Neutrophil (primary cell): ENCODE results near the gene IRF2BP2.
A peak's percentile ranks its signal among the peaks of the same experiment; 100 is the strongest.

ENCODE experiments used
- H3K27ac ChIP-seq: fragments of 200-600 bp; sonication (generic); 2 replicates; pipeline ENCODE4 v1.5.1; 2016; ENCODE audit warnings: mild to moderate bottlenecking, moderate library complexity
- H3K27me3 ChIP-seq: fragments of 200-600 bp; sonication (generic); 2 replicates; pipeline ENCODE4 v1.6.0; 2016; ENCODE audit warnings: mild to moderate bottlenecking
- H3K36me3 ChIP-seq: fragments of 200-600 bp; sonication (generic); 2 replicates; pipeline ENCODE4 v1.5.1; 2017
- H3K4me1 ChIP-seq, 2 experiments: fragments of 200-600 bp in 1 of 2; sonication (generic) in 1 of 2; 1 replicate in 1 of 2; 2 replicates in 1 of 2; pipeline versions ENCODE4 v1.5.1 to v1.6.1; 2013 to 2016; ENCODE audit warnings: low read depth in 1 of 2, low read length in 1 of 2, mild to moderate bottlenecking in 1 of 2, moderate library complexity in 1 of 2; ENCODE audit not compliant: control insufficient read depth in 1 of 2, insufficient read depth in 1 of 2
- H3K4me3 ChIP-seq, 2 experiments: fragments of 200-600 bp in 1 of 2; sonication (generic) in 1 of 2; 1 replicate in 1 of 2; 2 replicates in 1 of 2; pipeline ENCODE4 v1.5.1; 2013 to 2016; ENCODE audit warnings: low read depth in 1 of 2, low read length in 1 of 2, mild to moderate bottlenecking in 1 of 2, moderate library complexity in 1 of 2
- H3K9me3 ChIP-seq: fragments of 200-600 bp; sonication (generic); 2 replicates; pipeline ENCODE4 v1.5.1; 2016
- TF ChIP-seq, protein P1 (sequence below): fragments of 200-600 bp; sonication (generic); IDR thresholded peaks from 2 replicates; pipeline ENCODE4 v1.5.1; 2016; ENCODE audit warnings: antibody characterized with exemption

IRF2BP2 gene

DNA sequence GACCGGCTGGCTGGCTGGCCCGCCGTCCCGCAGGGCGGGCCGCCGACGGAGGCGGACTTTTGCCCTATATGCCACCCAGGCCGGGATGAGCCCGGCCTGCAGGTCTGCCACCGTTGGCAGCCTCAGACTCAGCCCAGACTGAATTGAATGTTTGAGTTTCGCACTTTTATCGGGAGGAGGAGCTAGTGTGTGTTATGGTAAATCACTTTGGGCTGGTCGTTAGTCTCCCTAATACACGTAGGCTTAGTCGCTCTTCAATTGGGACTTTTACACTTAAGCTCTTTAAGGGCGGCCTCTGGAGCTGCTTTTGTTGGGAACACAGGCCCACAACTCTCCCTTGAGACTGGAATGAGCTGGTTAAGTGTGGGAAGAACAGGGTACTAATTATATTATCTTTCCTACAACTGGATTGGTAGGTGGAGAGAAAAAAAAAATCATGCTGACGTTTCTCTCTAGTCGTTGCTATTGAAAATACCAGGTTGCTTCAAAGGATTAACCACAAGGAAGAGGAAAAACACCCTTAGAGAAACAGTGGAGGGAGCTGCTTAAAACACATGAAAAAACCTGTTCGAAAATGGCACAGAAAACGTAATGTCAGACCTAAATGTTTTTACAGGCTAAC is 1.4 kb upstream of the IRF2BP2 start:
- H3K9me3 ChIP-seq: no peaks in the 10 kb centered on the region
- peaks cover 6% of the 10 kb centered on the region for H3K36me3 ChIP-seq
- H3K4me3 ChIP-seq: peak overlapping the region; percentile 85 to 98
- H3K27ac ChIP-seq: peak overlapping the region; percentile 96
- H3K4me1 ChIP-seq: peaks cover 56 to 65% of the 10 kb centered on the region in 2 experiments
- TF ChIP-seq, protein P1, sequence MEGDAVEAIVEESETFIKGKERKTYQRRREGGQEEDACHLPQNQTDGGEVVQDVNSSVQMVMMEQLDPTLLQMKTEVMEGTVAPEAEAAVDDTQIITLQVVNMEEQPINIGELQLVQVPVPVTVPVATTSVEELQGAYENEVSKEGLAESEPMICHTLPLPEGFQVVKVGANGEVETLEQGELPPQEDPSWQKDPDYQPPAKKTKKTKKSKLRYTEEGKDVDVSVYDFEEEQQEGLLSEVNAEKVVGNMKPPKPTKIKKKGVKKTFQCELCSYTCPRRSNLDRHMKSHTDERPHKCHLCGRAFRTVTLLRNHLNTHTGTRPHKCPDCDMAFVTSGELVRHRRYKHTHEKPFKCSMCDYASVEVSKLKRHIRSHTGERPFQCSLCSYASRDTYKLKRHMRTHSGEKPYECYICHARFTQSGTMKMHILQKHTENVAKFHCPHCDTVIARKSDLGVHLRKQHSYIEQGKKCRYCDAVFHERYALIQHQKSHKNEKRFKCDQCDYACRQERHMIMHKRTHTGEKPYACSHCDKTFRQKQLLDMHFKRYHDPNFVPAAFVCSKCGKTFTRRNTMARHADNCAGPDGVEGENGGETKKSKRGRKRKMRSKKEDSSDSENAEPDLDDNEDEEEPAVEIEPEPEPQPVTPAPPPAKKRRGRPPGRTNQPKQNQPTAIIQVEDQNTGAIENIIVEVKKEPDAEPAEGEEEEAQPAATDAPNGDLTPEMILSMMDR: no peak
- H3K27me3 ChIP-seq: no peaks in the 10 kb centered on the region

DNA sequence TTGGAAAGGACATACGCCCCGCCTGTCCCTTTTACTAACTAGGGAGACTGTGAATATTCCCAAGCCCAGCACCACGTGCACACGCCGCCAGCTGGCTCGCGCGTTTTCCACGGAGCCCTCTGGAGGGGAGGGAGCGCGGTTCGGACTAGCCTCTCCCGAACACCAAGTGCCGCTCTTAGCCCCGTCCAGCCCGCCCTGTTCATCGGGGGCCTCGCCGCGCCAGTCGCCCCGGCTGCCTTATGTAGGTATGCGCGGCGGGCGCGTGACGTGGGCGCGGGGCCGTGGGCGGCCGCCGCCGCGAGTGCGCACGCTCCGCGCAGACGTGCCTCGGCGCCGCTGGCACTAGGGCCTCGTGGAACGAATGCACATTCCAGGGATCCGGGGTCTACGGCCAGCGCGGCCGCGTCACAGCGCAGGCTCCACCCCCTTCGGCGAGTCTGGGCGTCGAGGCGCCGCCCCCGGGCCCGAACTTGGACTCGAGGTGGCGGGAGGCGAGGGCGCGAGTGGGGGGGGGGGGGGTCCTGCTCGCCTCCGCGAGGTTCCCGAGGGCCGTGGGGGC is 767 bp upstream of the IRF2BP2 start:
- Histone ChIP-seq H3K27me3 (no peaks in the 10 kb centered on the region), H3K27ac (peak overlapping the region; percentile 96), H3K36me3 (peaks cover 6% of the 10 kb centered on the region), H3K4me3 (peak overlapping the region; percentile 85 to 98), H3K9me3 (no peaks in the 10 kb centered on the region), H3K4me1 (peaks cover 62 to 70% of the 10 kb centered on the region in 2 experiments)
- TF ChIP-seq, protein P1: no peak

DNA sequence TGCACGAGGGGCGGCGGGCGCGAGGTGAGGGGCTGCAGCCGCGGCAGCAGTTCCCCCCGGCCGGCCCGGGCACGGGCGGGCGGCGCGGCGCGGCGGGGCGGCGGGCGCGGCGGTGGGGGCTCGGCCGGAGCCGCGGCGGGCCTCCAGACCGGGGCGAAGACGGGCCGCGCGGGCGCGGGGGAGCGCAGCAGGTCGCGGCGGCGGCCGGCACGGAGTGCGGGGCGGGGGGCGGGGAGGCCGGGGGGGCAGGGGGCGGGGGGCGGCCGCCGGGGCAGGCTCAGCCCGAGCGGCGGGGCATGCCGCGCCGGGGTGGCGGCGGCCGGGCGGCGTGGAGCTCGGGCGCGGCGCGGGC is 311 bp downstream of the IRF2BP2 start:
- Histone ChIP-seq H3K27me3 (no peaks in the 10 kb centered on the region), H3K36me3 (peaks cover 11% of the 10 kb centered on the region), H3K4me1 (peaks cover 73 to 81% of the 10 kb centered on the region in 2 experiments), H3K9me3 (no peaks in the 10 kb centered on the region), H3K27ac (peak overlapping the region; percentile 99), H3K4me3 (peak overlapping the region; percentile 85 to 98)
- TF ChIP-seq, protein P1: no peak

DNA sequence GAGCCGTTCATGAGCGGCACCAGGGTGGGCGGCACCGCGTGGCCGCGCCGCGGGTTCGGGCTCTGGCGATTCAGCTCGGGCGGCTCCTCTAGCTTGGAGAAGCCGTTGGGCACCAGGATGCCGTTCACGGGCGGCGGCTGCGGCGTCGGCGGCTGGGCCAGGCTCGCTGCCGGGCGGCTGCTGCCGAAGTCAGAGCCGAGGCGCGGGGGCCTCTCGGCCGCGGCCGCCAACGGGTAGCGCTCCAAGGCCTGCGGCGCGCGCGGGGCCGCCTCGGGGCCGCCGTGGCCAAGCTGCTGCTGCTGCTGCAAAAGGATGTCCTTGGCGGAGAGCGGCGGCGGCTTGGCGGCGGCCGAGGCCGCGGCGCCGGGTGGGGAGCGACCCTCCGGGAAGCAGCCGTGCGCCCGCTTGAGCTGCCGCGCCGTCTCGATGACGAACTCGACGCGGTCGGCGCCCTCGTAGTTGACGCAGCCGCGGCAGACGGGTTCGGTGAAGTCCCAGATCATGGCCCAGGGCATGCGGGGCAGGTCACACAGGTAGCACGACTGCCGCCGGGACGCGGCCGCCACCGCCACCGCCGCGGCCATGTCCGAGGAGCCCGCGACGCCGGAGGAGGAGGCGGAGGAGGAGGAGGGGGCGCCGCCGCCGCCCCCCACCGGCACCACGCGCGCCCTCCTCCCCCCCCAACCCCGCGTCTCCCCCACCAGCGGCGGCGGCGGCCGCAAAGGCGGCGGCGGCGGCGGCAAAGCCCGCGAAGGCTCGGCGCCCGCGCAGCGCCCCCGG is 877 bp downstream of the IRF2BP2 start:
- Histone ChIP-seq H3K4me3 (peak overlapping the region; percentile 82 to 95), H3K27ac (peak overlapping the region; percentile 99), H3K36me3 (peaks cover 12% of the 10 kb centered on the region), H3K27me3 (no peaks in the 10 kb centered on the region), H3K9me3 (no peaks in the 10 kb centered on the region), H3K4me1 (peaks cover 75 to 81% of the 10 kb centered on the region in 2 experiments)
- TF ChIP-seq, protein P1: no peak

DNA sequence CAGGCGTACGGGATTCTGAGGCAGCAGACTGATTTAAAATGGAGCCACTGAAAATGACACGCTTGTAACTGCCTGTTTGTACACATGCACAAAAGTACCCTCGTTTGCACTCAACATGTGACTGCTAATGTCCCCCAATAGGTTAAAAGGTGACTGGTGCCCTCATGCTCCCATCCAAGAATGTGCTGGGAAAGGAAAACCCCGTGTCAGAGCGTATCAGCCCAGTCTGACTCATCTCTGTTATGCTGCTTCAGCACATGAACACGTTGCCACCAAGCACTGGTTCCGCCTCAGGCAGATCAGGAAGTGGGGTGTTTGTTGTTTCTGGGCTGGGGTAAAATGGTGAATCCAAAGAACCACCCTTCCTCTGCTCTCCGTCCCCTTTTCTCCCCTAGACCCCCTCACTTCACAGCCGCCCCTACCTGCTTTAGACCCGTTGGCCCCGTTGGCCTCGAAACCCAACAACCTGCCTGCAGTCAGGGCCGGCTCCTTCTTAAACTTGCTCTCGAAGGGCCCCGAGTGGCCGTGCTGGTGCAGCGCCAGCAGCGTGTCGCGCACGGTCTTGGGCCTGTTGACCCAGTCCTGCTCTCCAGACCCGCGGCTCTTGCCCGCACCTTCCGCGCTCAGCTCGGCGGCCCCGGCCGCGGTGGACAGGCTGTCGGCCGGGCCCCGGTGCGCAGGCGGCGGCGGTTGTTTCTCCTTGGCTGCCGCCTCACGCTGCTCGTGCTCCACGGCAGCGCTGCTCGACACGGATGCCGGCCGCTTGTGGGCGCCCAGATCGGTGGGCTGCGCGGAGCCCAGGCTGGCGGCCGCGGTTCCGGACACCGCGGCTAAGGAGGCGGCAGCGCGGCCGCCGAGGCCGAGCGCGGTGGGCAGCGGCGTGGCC is 1.7 kb downstream of the IRF2BP2 start:
- H3K27me3 ChIP-seq: no peaks in the 10 kb centered on the region
- peaks cover 75 to 81% of the 10 kb centered on the region in 2 experiments for H3K4me1 ChIP-seq
- no peaks in the 10 kb centered on the region for H3K9me3 ChIP-seq
- peaks cover 12% of the 10 kb centered on the region for H3K36me3 ChIP-seq
- TF ChIP-seq, protein P1: no peak
- peak overlapping the region; percentile 82 to 95 for H3K4me3 ChIP-seq
- H3K27ac ChIP-seq: peak overlapping the region; percentile 99
